ENCODE data around the gene NAP1L5. TPM values are rescaled to one million over a fixed set of nuclear protein-coding genes. Genes with fewer than 3 reads are reported as not detected.
A peak's percentile ranks its signal among the peaks of the same experiment; 100 is the strongest.

The NAP1L5 gene
- total RNA-seq, 2 donors from 2014 or later, result 2.0 to 4.1 TPM

GRCh38 chr4:88705805-88706492 lies 8.3 kb upstream of the NAP1L5 start:
- H3K4me1 Mint-ChIP-seq, result peaks cover 11% of the 10 kb centered on the region
- ATAC-seq (replicated peaks), result no peak
- no peak overlapping the region for H3K4me3 Mint-ChIP-seq
- H3K27ac Mint-ChIP-seq, result no peak overlapping the region
- no peaks in the 10 kb centered on the region for H3K27me3 Mint-ChIP-seq
- no peaks in the 10 kb centered on the region for H3K9me3 Mint-ChIP-seq
- peaks cover 95% of the 10 kb centered on the region for H3K36me3 Mint-ChIP-seq (ENCODE audit: low read depth)

GRCh38 chr4:88705223-88705622 lies 7.6 kb upstream of the NAP1L5 start:
- Mint-ChIP-seq H3K27me3 (no peaks in the 10 kb centered on the region), H3K4me1 (peaks cover 11% of the 10 kb centered on the region), H3K4me3 (no peak overlapping the region), H3K9me3 (no peaks in the 10 kb centered on the region), H3K27ac (no peak overlapping the region), H3K36me3 (ENCODE audit: low read depth) (peaks cover 95% of the 10 kb centered on the region)
- ATAC-seq (replicated peaks), result peak; percentile 42

GRCh38 chr4:88702782-88703181 lies 5.2 kb upstream of the NAP1L5 start:
- no peak for ATAC-seq (replicated peaks)
- H3K4me3 Mint-ChIP-seq, result no peak overlapping the region
- H3K4me1 Mint-ChIP-seq, result peaks cover 9% of the 10 kb centered on the region
- no peaks in the 10 kb centered on the region for H3K27me3 Mint-ChIP-seq
- no peaks in the 10 kb centered on the region for H3K9me3 Mint-ChIP-seq
- H3K27ac Mint-ChIP-seq, result no peak overlapping the region
- peaks cover 79% of the 10 kb centered on the region for H3K36me3 Mint-ChIP-seq (ENCODE audit: low read depth)

GRCh38 chr4:88698519-88698918 lies 890 bp upstream of the NAP1L5 start:
- peak overlapping the region; percentile 84 for H3K4me3 Mint-ChIP-seq
- peaks cover 61% of the 10 kb centered on the region for H3K36me3 Mint-ChIP-seq (ENCODE audit: low read depth)
- peaks cover 5% of the 10 kb centered on the region for H3K4me1 Mint-ChIP-seq
- H3K27ac Mint-ChIP-seq, result no peak overlapping the region
- no peaks in the 10 kb centered on the region for H3K27me3 Mint-ChIP-seq
- no peaks in the 10 kb centered on the region for H3K9me3 Mint-ChIP-seq
- no peak for ATAC-seq (replicated peaks)

- ATAC-seq (replicated peaks), result peak; percentile 40
- Mint-ChIP-seq H3K27me3 (no peaks in the 10 kb centered on the region), H3K27ac (peak overlapping the region; percentile 75), H3K9me3 (no peaks in the 10 kb centered on the region), H3K4me3 (peak overlapping the region; percentile 84), H3K36me3 (ENCODE audit: low read depth) (peaks cover 47% of the 10 kb centered on the region), H3K4me1 (peaks cover 5% of the 10 kb centered on the region)
Observed at GRCh38 chr4:88697141-88697540, 488 bp downstream of the NAP1L5 start.

GRCh38 chr4:88696630-88697029 lies 999 bp downstream of the NAP1L5 start:
- Mint-ChIP-seq H3K4me1 (peaks cover 5% of the 10 kb centered on the region), H3K9me3 (no peaks in the 10 kb centered on the region), H3K27me3 (no peaks in the 10 kb centered on the region), H3K27ac (peak overlapping the region; percentile 75), H3K36me3 (ENCODE audit: low read depth) (peaks cover 42% of the 10 kb centered on the region), H3K4me3 (peak overlapping the region; percentile 84)
- ATAC-seq (replicated peaks), result no peak

GRCh38 chr4:88693792-88694191 lies 3.8 kb downstream of the NAP1L5 start:
- no peaks in the 10 kb centered on the region for H3K27me3 Mint-ChIP-seq
- no peak overlapping the region for H3K27ac Mint-ChIP-seq
- no peaks in the 10 kb centered on the region for H3K9me3 Mint-ChIP-seq
- peaks cover 57% of the 10 kb centered on the region for H3K36me3 Mint-ChIP-seq (ENCODE audit: low read depth)
- H3K4me1 Mint-ChIP-seq, result no peaks in the 10 kb centered on the region
- no peak overlapping the region for H3K4me3 Mint-ChIP-seq
- no peak for ATAC-seq (replicated peaks)

- no peak for ATAC-seq (replicated peaks)
- no peak overlapping the region for H3K4me3 Mint-ChIP-seq
- no peaks in the 10 kb centered on the region for H3K4me1 Mint-ChIP-seq
- no peaks in the 10 kb centered on the region for H3K27me3 Mint-ChIP-seq
- H3K27ac Mint-ChIP-seq, result no peak overlapping the region
- H3K36me3 Mint-ChIP-seq (ENCODE audit: low read depth), result peaks cover 61% of the 10 kb centered on the region
- H3K9me3 Mint-ChIP-seq, result no peaks in the 10 kb centered on the region
Observed at GRCh38 chr4:88690355-88690754, 7.3 kb downstream of the NAP1L5 start.

- Mint-ChIP-seq H3K36me3 (ENCODE audit: low read depth) (peaks cover 95% of the 10 kb centered on the region), H3K27me3 (no peaks in the 10 kb centered on the region), H3K4me1 (peaks cover 4% of the 10 kb centered on the region), H3K9me3 (no peaks in the 10 kb centered on the region), H3K27ac (no peak overlapping the region), H3K4me3 (no peak overlapping the region)
- no peak for ATAC-seq (replicated peaks)
Observed at GRCh38 chr4:88681209-88681608, 16.4 kb downstream of the NAP1L5 start.

- H3K27me3 Mint-ChIP-seq, result no peaks in the 10 kb centered on the region
- H3K27ac Mint-ChIP-seq, result no peak overlapping the region
- peaks cover 4% of the 10 kb centered on the region for H3K4me1 Mint-ChIP-seq
- H3K4me3 Mint-ChIP-seq, result no peak overlapping the region
- H3K9me3 Mint-ChIP-seq, result no peaks in the 10 kb centered on the region
- H3K36me3 Mint-ChIP-seq (ENCODE audit: low read depth), result peaks cover 81% of the 10 kb centered on the region
- ATAC-seq (replicated peaks), result no peak
Observed at GRCh38 chr4:88675543-88675942, 22.1 kb downstream of the NAP1L5 start.

GRCh38 chr4:88674979-88675378 lies 22.6 kb downstream of the NAP1L5 start:
- peaks cover 81% of the 10 kb centered on the region for H3K36me3 Mint-ChIP-seq (ENCODE audit: low read depth)
- peaks cover 4% of the 10 kb centered on the region for H3K4me1 Mint-ChIP-seq
- H3K9me3 Mint-ChIP-seq, result no peaks in the 10 kb centered on the region
- H3K4me3 Mint-ChIP-seq, result no peak overlapping the region
- no peak overlapping the region for H3K27ac Mint-ChIP-seq
- no peaks in the 10 kb centered on the region for H3K27me3 Mint-ChIP-seq
- ATAC-seq (replicated peaks), result no peak

GRCh38 chr4:88674565-88674964 lies 23.1 kb downstream of the NAP1L5 start:
- Mint-ChIP-seq H3K4me3 (no peak overlapping the region), H3K4me1 (peaks cover 4% of the 10 kb centered on the region), H3K9me3 (no peaks in the 10 kb centered on the region), H3K27ac (no peak overlapping the region), H3K27me3 (no peaks in the 10 kb centered on the region), H3K36me3 (ENCODE audit: low read depth) (peaks cover 81% of the 10 kb centered on the region)
- peak; percentile 90 for ATAC-seq (replicated peaks)

GRCh38 chr4:88673886-88674285 lies 23.7 kb downstream of the NAP1L5 start:
- no peaks in the 10 kb centered on the region for H3K27me3 Mint-ChIP-seq
- H3K4me3 Mint-ChIP-seq, result no peak overlapping the region
- H3K36me3 Mint-ChIP-seq (ENCODE audit: low read depth), result peaks cover 81% of the 10 kb centered on the region

GRCh38 chr4:88672987-88673386 lies 24.6 kb downstream of the NAP1L5 start:
- Mint-ChIP-seq H3K9me3 (no peaks in the 10 kb centered on the region), H3K27ac (no peak overlapping the region), H3K36me3 (ENCODE audit: low read depth) (peaks cover 81% of the 10 kb centered on the region), H3K27me3 (no peaks in the 10 kb centered on the region), H3K4me3 (no peak overlapping the region), H3K4me1 (no peaks in the 10 kb centered on the region)
- ATAC-seq (replicated peaks), result peak; percentile 34

More at GRCh38 chr4:88673886-88674285, 23.7 kb downstream of the NAP1L5 start:
- Mint-ChIP-seq H3K9me3 (no peaks in the 10 kb centered on the region), H3K27ac (peak overlapping the region; percentile 26), H3K4me1 (peaks cover under 1% of the 10 kb centered on the region)
- no peak for ATAC-seq (replicated peaks)

- Mint-ChIP-seq H3K4me3 (no peak overlapping the region), H3K27me3 (no peaks in the 10 kb centered on the region), H3K36me3 (ENCODE audit: low read depth) (peaks cover 87% of the 10 kb centered on the region), H3K4me1 (peaks cover 5% of the 10 kb centered on the region), H3K9me3 (no peaks in the 10 kb centered on the region), H3K27ac (no peak overlapping the region)
- ATAC-seq (replicated peaks), result no peak
Observed at GRCh38 chr4:88661739-88662138, 35.9 kb downstream of the NAP1L5 start.

Measured in activated T-helper 17 cell treated with anti-CD3 and anti-CD28 coated beads, Interleukin-2, amount 50 U/mL, for 72 hours (primary cell).